Measurements from ENCODE around the gene PPP4R2. TPM values are rescaled to one million over a fixed set of nuclear protein-coding genes. Genes with fewer than 3 reads are reported as not detected.
A peak's percentile ranks its signal among the peaks of the same experiment; 100 is the strongest.

The PPP4R2 gene, protein sequence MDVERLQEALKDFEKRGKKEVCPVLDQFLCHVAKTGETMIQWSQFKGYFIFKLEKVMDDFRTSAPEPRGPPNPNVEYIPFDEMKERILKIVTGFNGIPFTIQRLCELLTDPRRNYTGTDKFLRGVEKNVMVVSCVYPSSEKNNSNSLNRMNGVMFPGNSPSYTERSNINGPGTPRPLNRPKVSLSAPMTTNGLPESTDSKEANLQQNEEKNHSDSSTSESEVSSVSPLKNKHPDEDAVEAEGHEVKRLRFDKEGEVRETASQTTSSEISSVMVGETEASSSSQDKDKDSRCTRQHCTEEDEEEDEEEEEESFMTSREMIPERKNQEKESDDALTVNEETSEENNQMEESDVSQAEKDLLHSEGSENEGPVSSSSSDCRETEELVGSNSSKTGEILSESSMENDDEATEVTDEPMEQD
- 82.1 TPM for polyA plus RNA-seq (2013, experiment 1 of 4)
- polyA plus RNA-seq (2013, experiment 2 of 4): 83.1 TPM
- polyA plus RNA-seq (2013, experiment 3 of 4): 73.1 TPM
- 77.5 TPM for polyA plus RNA-seq (2013, experiment 4 of 4)

DNA sequence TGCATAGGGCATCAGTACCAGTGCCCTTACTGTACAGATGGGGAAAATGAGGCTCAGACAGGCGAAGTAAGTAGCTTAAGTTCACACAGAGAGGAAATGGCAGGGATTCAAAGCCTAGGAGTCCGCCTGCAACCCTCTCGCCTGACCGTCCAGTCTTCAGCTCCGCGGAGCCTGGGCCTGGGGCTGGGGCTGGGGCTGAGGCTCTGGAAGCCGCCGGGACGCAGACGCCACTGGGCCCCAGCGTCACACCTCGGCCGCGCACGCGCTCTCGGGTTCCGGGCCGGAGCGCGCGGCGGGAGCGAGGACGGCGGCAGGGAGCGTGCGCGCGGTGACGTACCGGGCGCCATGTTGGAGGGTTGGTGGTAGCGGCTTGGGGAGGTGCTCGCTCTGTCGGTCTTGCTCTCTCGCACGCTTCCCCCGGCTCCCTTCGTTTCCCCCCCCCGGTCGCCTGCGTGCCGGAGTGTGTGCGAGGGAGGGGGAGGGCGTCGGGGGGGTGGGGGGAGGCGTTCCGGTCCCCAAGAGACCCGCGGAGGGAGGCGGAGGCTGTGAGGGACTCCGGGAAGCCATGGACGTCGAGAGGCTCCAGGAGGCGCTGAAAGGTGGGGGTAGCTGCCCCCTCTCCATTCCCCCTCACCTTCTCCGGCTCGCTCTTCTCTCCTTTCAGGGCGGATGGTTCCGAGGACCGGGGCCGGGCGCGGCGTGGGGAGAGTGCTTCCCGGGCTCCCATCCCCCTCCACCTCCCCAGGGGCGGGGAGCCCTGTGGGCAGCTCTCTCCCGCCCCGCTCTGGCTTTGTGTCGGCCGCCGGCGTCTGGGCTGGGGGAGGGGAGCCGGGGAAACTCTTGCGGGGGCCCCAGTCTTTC, at the start of gene PPP4R2:
Gene PPP4R2, plus strand, starts transcription at position 339 of the 861 bp plus-strand sequence. Its CDS starts 227 bp downstream, at position 566.
- peak within 1 kb of the TSS; percentile 94 for H3K27ac ChIP-seq (ENCODE audit: insufficient read depth, low read depth, low read length, poor library complexity, severe bottlenecking)
- WGBS, 2 experiments: 1 to 2% methylated on average over 58 to 73 of the region's 75 CpGs

GRCh38 chr3:72947715-72948490, 48.7 kb upstream of the PPP4R2 start:
- 92 to 99% methylated on average over 6 to 8 of the region's 8 CpGs for WGBS, 2 experiments
- H3K27ac ChIP-seq (ENCODE audit: insufficient read depth, low read depth, low read length, poor library complexity, severe bottlenecking): no peak overlapping the region

More for the DNA sequence above, at the start of gene PPP4R2:
- Histone ChIP-seq H3K4me3 (ENCODE audit: insufficient read depth, low read depth, low read length) (peak within 1 kb of the TSS; percentile 81), H3K36me3 (ENCODE audit: control insufficient read depth, insufficient read depth, low read length) (peaks cover 11% of the 10 kb centered on the region), H3K4me1 (ENCODE audit: control insufficient read depth, insufficient read depth, low read length) (peaks cover 11% of the 10 kb centered on the region), H3K27me3 (ENCODE audit: control insufficient read depth, insufficient read depth, low read length, poor library complexity, severe bottlenecking) (no peaks in the 10 kb centered on the region), H3K9me3 (ENCODE audit: control insufficient read depth, low read length) (no peaks in the 10 kb centered on the region)

DNA sequence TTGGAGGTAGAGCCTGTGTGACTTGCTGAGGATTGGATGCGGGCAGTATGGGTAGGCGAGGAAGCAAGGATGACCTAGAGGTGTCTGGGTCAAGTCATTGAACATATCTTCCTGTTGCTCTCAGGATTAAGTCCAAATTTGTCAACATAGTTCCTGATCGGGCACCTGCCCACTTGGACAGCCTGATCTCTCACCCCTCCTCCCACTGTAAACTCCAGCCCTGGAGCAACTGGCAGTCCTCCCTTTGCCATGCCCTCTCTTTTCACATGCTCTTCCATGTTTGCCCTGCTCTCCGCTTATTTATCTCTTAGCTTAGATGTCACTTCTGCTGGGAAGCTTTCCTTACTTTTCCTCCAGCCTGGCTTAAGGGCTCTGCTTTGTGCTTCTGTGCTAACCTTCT, 47.6 kb upstream of the PPP4R2 start:
- 91 to 94% methylated on average over 4 of the region's 4 CpGs for WGBS, 2 experiments
- H3K36me3 ChIP-seq (ENCODE audit: control insufficient read depth, insufficient read depth, low read length): no peaks in the 10 kb centered on the region
- no peak overlapping the region for H3K27ac ChIP-seq (ENCODE audit: insufficient read depth, low read depth, low read length, poor library complexity, severe bottlenecking)
- no peaks in the 10 kb centered on the region for H3K27me3 ChIP-seq (ENCODE audit: control insufficient read depth, insufficient read depth, low read length, poor library complexity, severe bottlenecking)
- no peaks in the 10 kb centered on the region for H3K4me1 ChIP-seq (ENCODE audit: control insufficient read depth, insufficient read depth, low read length)
- no peak overlapping the region for H3K4me3 ChIP-seq (ENCODE audit: insufficient read depth, low read depth, low read length)
- H3K9me3 ChIP-seq (ENCODE audit: control insufficient read depth, low read length): no peaks in the 10 kb centered on the region

More at GRCh38 chr3:72947715-72948490, 48.7 kb upstream of the PPP4R2 start:
- Histone ChIP-seq H3K4me1 (ENCODE audit: control insufficient read depth, insufficient read depth, low read length) (no peaks in the 10 kb centered on the region), H3K36me3 (ENCODE audit: control insufficient read depth, insufficient read depth, low read length) (no peaks in the 10 kb centered on the region), H3K27me3 (ENCODE audit: control insufficient read depth, insufficient read depth, low read length, poor library complexity, severe bottlenecking) (no peaks in the 10 kb centered on the region), H3K9me3 (ENCODE audit: control insufficient read depth, low read length) (no peaks in the 10 kb centered on the region), H3K4me3 (ENCODE audit: insufficient read depth, low read depth, low read length) (no peak overlapping the region)

- Histone ChIP-seq H3K9me3 (ENCODE audit: control insufficient read depth, low read length) (no peaks in the 10 kb centered on the region), H3K27me3 (ENCODE audit: control insufficient read depth, insufficient read depth, low read length, poor library complexity, severe bottlenecking) (no peaks in the 10 kb centered on the region), H3K27ac (ENCODE audit: insufficient read depth, low read depth, low read length, poor library complexity, severe bottlenecking) (no peak overlapping the region), H3K4me1 (ENCODE audit: control insufficient read depth, insufficient read depth, low read length) (no peaks in the 10 kb centered on the region), H3K4me3 (ENCODE audit: insufficient read depth, low read depth, low read length) (no peak overlapping the region), H3K36me3 (ENCODE audit: control insufficient read depth, insufficient read depth, low read length) (no peaks in the 10 kb centered on the region)
- 95 to 98% methylated on average over 8 of the region's 8 CpGs for WGBS, 2 experiments
Measured at GRCh38 chr3:72950372-72950771, 46.2 kb upstream of the PPP4R2 start.

- H3K4me1 ChIP-seq (ENCODE audit: control insufficient read depth, insufficient read depth, low read length): no peaks in the 10 kb centered on the region
- no peaks in the 10 kb centered on the region for H3K27me3 ChIP-seq (ENCODE audit: control insufficient read depth, insufficient read depth, low read length, poor library complexity, severe bottlenecking)
- WGBS, 2 experiments: 82 to 83% methylated on average over 4 of the region's 4 CpGs
Measured at GRCh38 chr3:72950801-72951200, 45.8 kb upstream of the PPP4R2 start.

DNA sequence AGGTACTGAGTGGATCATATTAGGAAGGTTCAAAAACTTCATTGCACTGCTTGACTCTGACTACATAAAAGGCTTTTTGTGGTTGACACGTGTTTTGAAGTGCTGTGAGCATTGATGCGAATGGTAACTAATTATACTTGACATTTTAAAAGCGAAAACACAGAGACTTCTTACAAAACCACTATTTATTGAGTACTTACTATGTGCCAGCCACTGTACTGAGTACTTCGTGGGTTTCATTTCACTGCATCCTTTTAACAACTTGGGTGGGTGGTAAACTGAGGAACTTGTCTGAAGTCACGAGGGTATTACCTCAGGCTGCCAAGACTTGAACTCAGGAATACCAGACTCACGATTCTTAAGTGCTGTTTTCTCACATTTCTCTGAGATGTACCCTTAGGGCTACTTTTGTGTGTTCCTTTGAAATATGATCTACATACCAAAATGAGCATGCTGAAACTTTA, 45.3 kb upstream of the PPP4R2 start:
- Histone ChIP-seq H3K9me3 (ENCODE audit: control insufficient read depth, low read length) (no peaks in the 10 kb centered on the region), H3K4me3 (ENCODE audit: insufficient read depth, low read depth, low read length) (no peak overlapping the region), H3K36me3 (ENCODE audit: control insufficient read depth, insufficient read depth, low read length) (no peaks in the 10 kb centered on the region), H3K27me3 (ENCODE audit: control insufficient read depth, insufficient read depth, low read length, poor library complexity, severe bottlenecking) (no peaks in the 10 kb centered on the region), H3K27ac (ENCODE audit: insufficient read depth, low read depth, low read length, poor library complexity, severe bottlenecking) (no peak overlapping the region), H3K4me1 (ENCODE audit: control insufficient read depth, insufficient read depth, low read length) (no peaks in the 10 kb centered on the region)
- 87 to 89% methylated on average over 6 of the region's 6 CpGs for WGBS, 2 experiments

More at GRCh38 chr3:72950801-72951200, 45.8 kb upstream of the PPP4R2 start:
- Histone ChIP-seq H3K9me3 (ENCODE audit: control insufficient read depth, low read length) (no peaks in the 10 kb centered on the region), H3K27ac (ENCODE audit: insufficient read depth, low read depth, low read length, poor library complexity, severe bottlenecking) (no peak overlapping the region), H3K4me3 (ENCODE audit: insufficient read depth, low read depth, low read length) (no peak overlapping the region), H3K36me3 (ENCODE audit: control insufficient read depth, insufficient read depth, low read length) (no peaks in the 10 kb centered on the region)

- Histone ChIP-seq H3K4me3 (ENCODE audit: insufficient read depth, low read depth, low read length) (no peak overlapping the region), H3K4me1 (ENCODE audit: control insufficient read depth, insufficient read depth, low read length) (peaks cover 5% of the 10 kb centered on the region), H3K9me3 (ENCODE audit: control insufficient read depth, low read length) (no peaks in the 10 kb centered on the region), H3K36me3 (ENCODE audit: control insufficient read depth, insufficient read depth, low read length) (no peaks in the 10 kb centered on the region), H3K27me3 (ENCODE audit: control insufficient read depth, insufficient read depth, low read length, poor library complexity, severe bottlenecking) (no peaks in the 10 kb centered on the region), H3K27ac (ENCODE audit: insufficient read depth, low read depth, low read length, poor library complexity, severe bottlenecking) (no peak overlapping the region)
- WGBS, 2 experiments: 88 to 92% methylated on average over 7 of the region's 7 CpGs
Measured at GRCh38 chr3:72953325-72953956, 43.2 kb upstream of the PPP4R2 start.

- Histone ChIP-seq H3K4me1 (ENCODE audit: control insufficient read depth, insufficient read depth, low read length) (peaks cover 5% of the 10 kb centered on the region), H3K27me3 (ENCODE audit: control insufficient read depth, insufficient read depth, low read length, poor library complexity, severe bottlenecking) (no peaks in the 10 kb centered on the region), H3K9me3 (ENCODE audit: control insufficient read depth, low read length) (no peaks in the 10 kb centered on the region), H3K4me3 (ENCODE audit: insufficient read depth, low read depth, low read length) (no peak overlapping the region), H3K27ac (ENCODE audit: insufficient read depth, low read depth, low read length, poor library complexity, severe bottlenecking) (peak overlapping the region; percentile 72), H3K36me3 (ENCODE audit: control insufficient read depth, insufficient read depth, low read length) (no peaks in the 10 kb centered on the region)
- WGBS, 2 experiments: 42 to 49% methylated on average over 7 to 8 of the region's 8 CpGs
Measured at GRCh38 chr3:72957297-72957696, 39.3 kb upstream of the PPP4R2 start.

GRCh38 chr3:72959336-72959735, 37.3 kb upstream of the PPP4R2 start:
- Histone ChIP-seq H3K4me3 (ENCODE audit: insufficient read depth, low read depth, low read length) (no peak overlapping the region), H3K27ac (ENCODE audit: insufficient read depth, low read depth, low read length, poor library complexity, severe bottlenecking) (no peak overlapping the region), H3K36me3 (ENCODE audit: control insufficient read depth, insufficient read depth, low read length) (no peaks in the 10 kb centered on the region), H3K4me1 (ENCODE audit: control insufficient read depth, insufficient read depth, low read length) (peaks cover 5% of the 10 kb centered on the region), H3K27me3 (ENCODE audit: control insufficient read depth, insufficient read depth, low read length, poor library complexity, severe bottlenecking) (no peaks in the 10 kb centered on the region), H3K9me3 (ENCODE audit: control insufficient read depth, low read length) (no peaks in the 10 kb centered on the region)
- 89 to 94% methylated on average over 5 of the region's 5 CpGs for WGBS, 2 experiments
